HG03378 (cell line): Measurements from ENCODE around the gene FRZB.

ENCODE experiments used
- ATAC-seq: cut with Tn5 transposase; IDR thresholded peaks from one replicate; pipeline ENCODE4 v1.9.1; 2021; ENCODE audit warnings: mild to moderate bottlenecking, moderate library complexity; ENCODE audit not compliant: unreplicated experiment

FRZB gene

DNA sequence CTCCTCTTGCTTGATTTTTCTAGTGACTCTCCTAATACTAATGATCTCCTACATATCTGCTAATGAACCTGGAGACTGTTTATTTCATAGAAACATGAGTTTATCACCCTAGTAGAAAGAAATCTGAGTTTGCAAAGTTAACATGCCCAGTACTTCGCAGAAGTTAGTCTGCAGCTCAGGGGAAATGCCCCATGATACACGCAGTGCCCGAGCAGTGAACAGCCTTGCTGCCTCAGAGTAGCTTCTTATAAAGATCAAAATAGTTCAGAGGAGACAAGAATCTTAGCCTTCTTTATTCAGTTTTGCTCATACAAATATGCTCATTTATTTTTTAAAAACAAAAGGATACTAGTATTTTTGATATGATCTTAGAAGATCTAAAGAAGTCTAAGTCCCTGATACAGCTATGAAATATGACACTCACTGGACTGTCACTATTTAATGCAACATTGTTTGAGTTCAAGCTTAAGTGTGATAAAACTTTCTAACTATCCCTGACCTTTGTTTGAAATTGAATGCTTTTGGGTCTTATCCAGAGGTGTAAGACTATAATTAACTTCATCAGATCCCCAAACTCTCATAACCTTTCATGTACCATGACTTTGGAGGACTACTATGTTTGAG, 20.5 kb downstream of the FRZB start:
- no peak for ATAC-seq

- no peak for ATAC-seq
These were observed 30.0 kb downstream of the FRZB start for GRCh38 chr2:182836451-182836850.

DNA sequence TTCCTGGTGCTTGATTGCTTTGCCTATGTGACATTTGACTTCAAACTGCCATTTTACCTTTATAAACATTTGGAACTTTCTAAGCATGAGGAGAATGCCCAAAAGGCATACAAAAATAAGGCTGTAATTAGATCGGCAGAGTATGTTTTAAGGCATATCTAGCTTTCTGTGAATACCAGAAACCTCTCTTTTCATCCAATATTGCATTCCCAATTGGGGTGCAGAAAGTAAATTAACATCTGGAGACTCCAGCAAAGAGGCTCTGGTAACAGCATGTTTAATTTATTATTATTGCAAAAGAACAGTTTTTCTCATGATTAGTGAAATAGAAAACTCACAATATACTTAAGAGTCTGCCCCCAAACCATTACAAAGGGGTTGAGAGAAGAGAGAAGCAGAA, 32.1 kb downstream of the FRZB start:
- ATAC-seq = no peak

GRCh38 chr2:182833084-182833854, 33.2 kb downstream of the FRZB start:
- no peak for ATAC-seq

GRCh38 chr2:182831921-182832320, 34.5 kb downstream of the FRZB start:
- no peak for ATAC-seq

DNA sequence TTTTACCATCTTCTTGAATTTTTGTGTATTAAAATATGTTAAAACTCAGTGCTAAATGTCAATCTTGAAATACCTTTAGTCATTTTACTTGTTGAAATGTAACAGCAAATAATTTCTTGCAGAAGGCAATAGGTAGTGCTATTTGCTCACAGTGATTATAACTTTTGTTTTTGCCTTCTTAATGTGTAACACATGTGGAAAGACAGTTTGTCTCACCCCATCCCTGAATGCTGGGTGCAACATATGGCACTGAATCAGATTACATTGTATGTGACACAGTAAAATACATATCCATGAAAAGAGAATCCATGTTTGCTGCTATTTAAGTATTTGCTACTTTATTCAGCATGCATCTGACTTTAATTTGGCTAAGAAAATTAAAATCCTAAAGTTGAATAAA, 35.3 kb downstream of the FRZB start:
- ATAC-seq = no peak

DNA sequence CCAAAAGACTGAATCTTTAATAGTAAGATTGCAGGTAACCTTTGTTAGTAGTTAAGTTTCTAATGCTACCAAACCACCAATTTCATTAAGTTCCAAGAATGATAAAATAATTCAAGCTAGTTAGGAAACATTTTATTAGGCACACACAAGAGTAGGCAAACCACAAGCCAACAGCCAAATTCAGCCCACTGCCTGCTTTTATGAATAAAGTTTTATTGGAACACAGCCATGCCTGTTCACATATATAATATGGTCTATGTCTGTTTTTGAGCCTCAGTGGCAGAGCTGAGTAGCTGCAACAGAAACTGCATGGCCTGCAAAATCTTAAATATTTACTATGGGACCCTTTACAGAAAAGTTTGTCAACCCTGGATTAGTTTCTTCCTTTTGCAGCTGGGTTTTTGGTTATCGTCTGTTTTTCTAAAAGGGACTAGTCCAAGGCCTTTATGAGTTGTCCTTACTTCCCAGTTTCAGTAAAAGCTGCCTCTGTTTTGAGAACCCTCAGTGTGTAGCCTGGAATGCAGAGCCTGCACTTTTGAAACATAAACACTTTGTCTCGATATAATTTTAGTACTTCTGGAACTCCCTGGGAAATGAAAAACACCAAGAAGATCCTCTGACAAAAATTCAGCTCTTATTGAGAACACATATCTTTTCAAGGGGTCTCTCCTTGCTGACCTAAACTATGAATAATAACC, 39.1 kb downstream of the FRZB start:
- no peak for ATAC-seq

GRCh38 chr2:182826496-182826895, 39.9 kb downstream of the FRZB start:
- ATAC-seq = no peak

DNA sequence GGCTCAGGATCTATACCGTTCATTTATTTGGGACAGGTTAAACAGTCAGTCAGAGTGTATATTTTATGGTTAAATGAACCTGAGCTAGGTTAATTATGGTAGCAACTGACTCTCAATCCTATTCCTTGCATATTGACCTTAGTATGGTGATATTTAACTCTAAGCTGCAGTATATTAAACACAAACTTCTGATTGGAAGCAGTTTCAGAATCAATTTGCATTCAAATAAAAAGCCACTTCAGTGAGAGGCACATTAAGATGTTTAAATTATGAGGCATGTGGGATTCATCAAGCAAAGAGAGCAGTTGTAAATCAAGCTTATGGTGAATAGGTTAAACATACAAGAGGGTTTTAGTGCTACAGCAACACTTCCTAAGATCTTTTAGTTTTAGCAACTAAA, 40.4 kb downstream of the FRZB start:
- ATAC-seq = no peak

DNA sequence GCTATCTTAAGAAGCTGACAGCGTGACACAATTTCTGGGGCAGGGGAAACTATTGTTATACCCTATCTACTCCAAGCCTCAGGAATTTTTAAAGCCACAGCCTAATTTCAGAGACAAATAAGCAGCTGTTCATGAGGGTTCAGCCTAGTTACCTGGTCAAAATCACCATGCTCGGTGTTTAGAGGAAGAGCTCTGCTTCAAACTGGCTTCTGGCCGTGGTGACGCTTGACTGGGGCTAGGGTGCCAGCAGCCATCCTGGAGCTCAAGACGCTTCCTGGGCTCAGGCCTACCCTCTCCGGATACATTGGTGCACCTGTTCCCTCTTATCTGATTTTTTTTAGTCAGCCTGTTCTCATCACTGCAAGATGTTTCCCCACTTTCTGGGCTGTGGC, 41.7 kb downstream of the FRZB start:
- ATAC-seq = no peak

DNA sequence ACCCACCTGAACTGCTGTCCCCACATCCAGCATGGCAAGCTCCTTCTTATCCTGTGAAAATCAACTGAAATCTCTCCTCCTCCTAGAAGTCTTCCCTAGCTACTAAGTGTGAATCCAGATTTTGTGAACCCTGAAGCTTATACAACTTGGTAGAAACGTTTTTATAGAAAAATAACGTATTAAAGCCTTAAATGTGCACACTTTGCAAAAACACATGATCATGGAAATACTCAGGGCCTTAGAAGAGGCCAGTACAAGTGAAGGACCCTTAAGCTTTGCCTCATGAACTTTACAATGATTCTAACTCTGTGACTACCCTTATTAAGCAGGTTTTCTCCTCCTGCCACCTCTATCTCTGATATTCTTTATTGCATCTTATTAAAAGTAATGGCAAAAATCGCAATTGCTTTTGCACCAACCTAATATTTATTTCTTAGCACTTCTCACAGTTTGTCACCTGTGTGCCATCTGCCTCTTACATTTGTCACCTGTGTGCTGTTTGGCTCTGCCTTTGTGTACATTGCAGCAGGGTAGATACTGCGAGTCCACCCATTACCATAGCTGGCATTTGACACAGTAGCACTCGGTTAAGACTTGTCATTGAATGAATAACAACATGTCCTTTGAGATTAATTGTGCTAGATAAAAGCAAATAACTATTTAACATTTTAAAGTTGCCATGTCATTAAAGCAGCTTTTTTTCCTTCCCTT, 42.2 kb downstream of the FRZB start:
- ATAC-seq = no peak

DNA sequence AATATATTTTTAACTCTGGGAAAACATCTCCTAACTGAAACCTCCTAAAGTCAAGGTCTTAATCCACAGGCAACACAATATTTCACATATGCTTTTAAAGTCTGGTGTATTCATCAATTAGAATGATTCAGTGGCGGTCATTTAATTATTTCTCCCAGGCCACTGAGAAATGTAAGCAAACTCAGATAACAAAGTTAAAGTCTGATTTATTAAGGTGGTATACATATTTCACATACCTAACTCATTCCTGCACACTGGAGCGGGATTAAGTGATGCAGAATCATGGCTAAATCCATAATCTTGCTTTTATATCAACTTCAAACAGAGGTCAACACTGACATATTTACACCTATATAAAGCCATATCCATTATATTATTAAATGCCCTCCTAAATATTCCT, 43.7 kb downstream of the FRZB start:
- ATAC-seq = no peak

- ATAC-seq = no peak
These were observed 45.3 kb downstream of the FRZB start for GRCh38 chr2:182821182-182821581.

- ATAC-seq = no peak
These were observed 47.0 kb downstream of the FRZB start for GRCh38 chr2:182819412-182819811.

- no peak for ATAC-seq
These were observed 47.5 kb downstream of the FRZB start for GRCh38 chr2:182818925-182819324.

DNA sequence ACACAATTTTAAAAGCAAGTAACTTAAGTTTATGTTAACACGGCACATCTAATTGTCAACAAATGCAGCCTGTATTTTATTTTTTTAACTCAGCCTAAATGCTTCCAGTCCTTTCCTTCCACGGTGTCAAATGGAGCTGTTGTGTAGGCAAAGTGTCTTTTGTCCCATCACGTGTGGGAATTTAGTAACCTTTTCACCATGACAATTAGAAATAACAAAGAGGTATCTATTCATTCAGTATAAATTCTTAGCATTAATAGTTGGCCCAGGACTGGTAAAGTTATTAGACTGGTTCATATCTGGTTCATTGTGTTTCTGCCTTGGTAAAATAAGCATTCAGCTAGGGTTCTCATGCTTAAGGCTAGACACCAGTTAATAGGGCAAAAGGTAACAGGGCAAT, 47.9 kb downstream of the FRZB start:
- no peak for ATAC-seq

- no peak for ATAC-seq
These were observed 48.9 kb downstream of the FRZB start for GRCh38 chr2:182817558-182817957.

DNA sequence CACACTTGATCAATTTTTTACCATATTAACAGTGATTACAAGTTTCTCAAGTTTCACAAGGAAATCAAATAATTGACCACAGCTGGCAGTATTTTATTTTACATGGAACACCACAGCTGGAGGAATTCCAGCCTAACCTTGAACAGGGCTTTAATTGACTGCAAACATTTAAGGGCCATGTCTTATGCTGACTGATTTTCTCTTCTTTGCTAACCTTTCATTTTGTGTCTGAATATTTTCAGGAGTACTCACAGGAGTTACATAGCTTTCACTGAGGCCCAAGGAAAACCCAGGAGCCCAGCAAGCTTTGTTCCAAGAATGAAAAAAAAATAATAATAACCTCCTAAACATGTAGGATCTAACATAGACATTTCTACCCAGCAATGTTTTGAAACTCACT, 49.6 kb downstream of the FRZB start:
- no peak for ATAC-seq

- ATAC-seq = no peak
These were observed 51.6 kb downstream of the FRZB start for GRCh38 chr2:182814804-182815203.

DNA sequence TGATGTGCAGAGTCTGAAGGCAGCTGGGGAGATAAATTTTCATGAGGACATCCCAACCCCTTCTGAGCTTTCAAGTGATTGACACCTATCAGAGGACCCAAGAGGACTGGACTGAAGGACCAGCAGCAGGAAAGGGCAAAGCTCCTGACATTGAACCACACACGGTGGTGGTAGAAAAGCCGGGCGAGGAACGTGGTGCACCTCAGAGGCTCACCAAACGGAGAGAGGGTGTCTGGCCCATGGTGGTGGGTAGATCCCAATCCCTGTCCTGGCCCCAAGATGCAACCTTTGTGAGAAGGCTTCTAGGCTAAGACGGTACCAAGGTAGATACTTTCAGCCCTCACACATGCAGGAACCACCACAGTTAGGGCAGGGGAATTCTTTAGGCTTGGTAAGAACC, 52.1 kb downstream of the FRZB start:
- no peak for ATAC-seq

GRCh38 chr2:182810087-182810486, 56.4 kb downstream of the FRZB start:
- ATAC-seq = no peak

GRCh38 chr2:182807319-182807718, 59.1 kb downstream of the FRZB start:
- ATAC-seq = no peak
